ENCODE results near the gene ZNRF2.

- no peak for TF ChIP-seq CTCF (IDR thresholded peaks at IDR 0.05)
- no peak for TF ChIP-seq POLR2A (IDR thresholded peaks at IDR 0.05)
Observed at GRCh38 chr7:30254248-30254647, 30.1 kb upstream of the ZNRF2 start.
